ENCODE data around the gene CHD3. TPM values are rescaled to one million over a fixed set of nuclear protein-coding genes. Genes with fewer than 3 reads are reported as not detected.
A peak's percentile ranks its signal among the peaks of the same experiment; 100 is the strongest.

The CHD3 gene
- polyA plus RNA-seq, 2 of the 4 experiments (the other 2 are of a cell fraction), result 56.3 to 111 TPM

DNA sequence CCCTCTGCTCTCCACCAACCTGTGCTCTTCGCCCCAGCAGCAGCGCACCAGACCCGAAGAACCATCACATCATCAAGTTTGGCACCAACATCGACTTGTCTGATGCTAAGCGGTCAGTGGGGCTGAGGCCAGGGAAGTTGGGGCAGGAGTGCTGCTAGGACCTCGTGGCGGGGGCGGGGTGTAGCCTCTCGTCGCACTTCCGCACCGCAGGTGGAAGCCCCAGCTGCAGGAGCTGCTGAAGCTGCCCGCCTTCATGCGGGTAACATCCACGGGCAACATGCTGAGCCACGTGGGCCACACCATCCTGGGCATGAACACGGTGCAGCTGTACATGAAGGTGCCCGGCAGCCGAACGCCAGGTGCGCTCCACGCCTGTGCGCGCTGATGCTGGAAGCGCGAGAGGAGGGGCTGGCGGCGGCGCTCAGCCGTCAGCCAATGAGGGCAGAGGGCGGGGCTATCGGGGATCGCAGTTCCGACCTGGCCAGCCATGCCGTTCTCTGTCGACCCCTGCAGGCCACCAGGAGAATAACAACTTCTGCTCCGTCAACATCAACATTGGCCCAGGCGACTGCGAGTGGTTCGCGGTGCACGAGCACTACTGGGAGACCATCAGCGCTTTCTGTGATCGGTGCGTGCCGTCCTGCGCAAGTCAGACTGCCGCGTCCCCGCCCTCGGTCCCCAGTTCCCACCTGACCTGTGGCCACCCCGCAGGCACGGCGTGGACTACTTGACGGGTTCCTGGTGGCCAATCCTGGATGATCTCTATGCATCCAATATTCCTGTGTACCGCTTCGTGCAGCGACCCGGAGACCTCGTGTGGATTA, 36.9 kb upstream of the CHD3 start:
- FAIRE-seq (peak; percentile 97), DNase-seq (ENCODE audit: low read depth in 1 of 2, low spot score in 1 of 2) (peak; percentile 78 to 93), ATAC-seq (peak; percentile 66 to 86)
- peak overlapping the region; percentile 61 for H3K4me2 ChIP-seq
- WGBS (ENCODE audit: missing lambda C conversion rate), result 32% methylated on average over 33 of the region's 60 CpGs
- no peaks in the 10 kb centered on the region for H3K9me3 ChIP-seq
- no peak overlapping the region for H3K4me3 ChIP-seq
- H3K27ac ChIP-seq, result no peak overlapping the region
- no peak for TF ChIP-seq RARB (CRISPR knock-in tag; IDR thresholded peaks at IDR 0.05)
- no peak for TF ChIP-seq ZNF302 (CRISPR knock-in tag; IDR thresholded peaks at IDR 0.05)
- TF ChIP-seq PBX3 (IDR thresholded peaks at IDR 0.05), result peak; percentile 52; the same call in 1 of the 2 replicates
- no peak for TF ChIP-seq CHD4 (IDR thresholded peaks at IDR 0.05; ENCODE audit: borderline replicate concordance)
- no peak for TF ChIP-seq NR3C1 (IDR thresholded peaks at IDR 0.05)
- TF ChIP-seq HMGXB4 (CRISPR knock-in tag; IDR thresholded peaks at IDR 0.05; ENCODE audit: borderline replicate concordance), result 0 out of 2 replicates have a peak, but pooled peaks have one; percentile 42
- TF ChIP-seq, protein P1, sequence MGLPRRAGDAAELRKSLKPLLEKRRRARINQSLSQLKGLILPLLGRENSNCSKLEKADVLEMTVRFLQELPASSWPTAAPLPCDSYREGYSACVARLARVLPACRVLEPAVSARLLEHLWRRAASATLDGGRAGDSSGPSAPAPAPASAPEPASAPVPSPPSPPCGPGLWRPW (IDR thresholded peaks at IDR 0.05), result no peak
- peak; percentile 35; the same call in 1 of the 2 replicates for TF ChIP-seq GATA3 (IDR thresholded peaks at IDR 0.05; ENCODE audit: borderline replicate concordance)
- TF ChIP-seq POLR2A (IDR thresholded peaks at IDR 0.05; ENCODE audit: low read length), result peak; percentile 26; the same call in 1 of the 2 replicates
- TF ChIP-seq PHF8 (IDR thresholded peaks at IDR 0.05; ENCODE audit: borderline replicate concordance, low read depth), result no peak
- no peak for TF ChIP-seq ESRRA (IDR thresholded peaks at IDR 0.05; ENCODE audit: borderline replicate concordance, low read length)
- no peak for TF ChIP-seq ZSCAN20 (CRISPR knock-in tag; IDR thresholded peaks at IDR 0.05)
- TF ChIP-seq MYC (IDR thresholded peaks at IDR 0.05; ENCODE audit: borderline replicate concordance, low read length), result peak; percentile 65; the same call in 1 of the 2 replicates
- TF ChIP-seq HEYL (CRISPR knock-in tag; IDR thresholded peaks at IDR 0.05), result no peak
- TF ChIP-seq RFX5 (IDR thresholded peaks at IDR 0.05), result no peak
- peak; percentile 98 for TF ChIP-seq RAD21 (conservative IDR thresholded peaks at IDR 0.05 in 1 of 2, IDR thresholded peaks at IDR 0.05 in 1 of 2)
- peak; percentile 81 for TF ChIP-seq MAX (IDR thresholded peaks at IDR 0.05)
- peak; percentile 98 for TF ChIP-seq SMC3 (IDR thresholded peaks at IDR 0.05)
- TF ChIP-seq, protein P2, sequence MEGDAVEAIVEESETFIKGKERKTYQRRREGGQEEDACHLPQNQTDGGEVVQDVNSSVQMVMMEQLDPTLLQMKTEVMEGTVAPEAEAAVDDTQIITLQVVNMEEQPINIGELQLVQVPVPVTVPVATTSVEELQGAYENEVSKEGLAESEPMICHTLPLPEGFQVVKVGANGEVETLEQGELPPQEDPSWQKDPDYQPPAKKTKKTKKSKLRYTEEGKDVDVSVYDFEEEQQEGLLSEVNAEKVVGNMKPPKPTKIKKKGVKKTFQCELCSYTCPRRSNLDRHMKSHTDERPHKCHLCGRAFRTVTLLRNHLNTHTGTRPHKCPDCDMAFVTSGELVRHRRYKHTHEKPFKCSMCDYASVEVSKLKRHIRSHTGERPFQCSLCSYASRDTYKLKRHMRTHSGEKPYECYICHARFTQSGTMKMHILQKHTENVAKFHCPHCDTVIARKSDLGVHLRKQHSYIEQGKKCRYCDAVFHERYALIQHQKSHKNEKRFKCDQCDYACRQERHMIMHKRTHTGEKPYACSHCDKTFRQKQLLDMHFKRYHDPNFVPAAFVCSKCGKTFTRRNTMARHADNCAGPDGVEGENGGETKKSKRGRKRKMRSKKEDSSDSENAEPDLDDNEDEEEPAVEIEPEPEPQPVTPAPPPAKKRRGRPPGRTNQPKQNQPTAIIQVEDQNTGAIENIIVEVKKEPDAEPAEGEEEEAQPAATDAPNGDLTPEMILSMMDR (IDR thresholded peaks at IDR 0.05), result peak; percentile 98
- peak in 1 of 2 experiments; percentile 49; a peak in 1 of 5 replicates for TF ChIP-seq JUN (IDR thresholded peaks at IDR 0.05)
- ChIA-PET POLR2A (interaction anchor here (0.5 to 1.7 kb wide), 2 partner anchors 9 to 44 kb away, joined by 4 to 5 read pairs; no protein-coding TSS in a partner anchor), CTCF (interaction anchor here (0.8 to 25.1 kb wide), 22 partner anchors 9 to 207 kb away, joined by 3 to 677 read pairs (median 4); partner anchors contain the start of genes CHD3, KDM6B and WRAP53)
- peaks cover 23% of the 10 kb centered on the region; the same call in 2 of the 3 replicates for H3K4me1 ChIP-seq
